Measurements from ENCODE around the gene CROCC2. TPM values are rescaled to one million over a fixed set of nuclear protein-coding genes. Genes with fewer than 3 reads are reported as not detected.

CROCC2 gene
- total RNA-seq, 1 donor from 2014 or later: not detected

DNA sequence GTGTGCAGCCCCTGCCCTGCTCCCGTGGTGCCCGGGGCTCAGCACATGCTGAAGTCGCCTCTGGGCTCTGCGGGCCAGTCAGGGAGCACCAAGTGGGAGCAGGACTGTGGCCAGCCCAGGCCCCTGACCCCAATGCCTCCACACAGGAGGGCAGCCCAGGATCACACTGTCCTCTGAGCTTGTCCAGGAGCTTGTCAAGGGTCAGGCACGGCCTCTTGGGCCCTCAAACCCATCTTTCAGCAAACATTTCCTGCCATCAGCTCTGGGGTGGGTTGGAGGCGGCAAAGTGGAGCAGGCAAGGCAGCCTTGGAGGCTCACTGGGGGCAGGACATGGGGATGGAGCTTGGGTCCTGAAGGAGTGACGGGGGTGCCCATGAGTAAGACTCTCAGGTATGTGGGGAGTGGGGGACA, 102.6 kb downstream of the CROCC2 start:
- H3K4me3 ChIP-seq (ENCODE audit: low read depth, low read length): no peak overlapping the region
- DNase-seq (ENCODE audit: low read depth): no peak
- TF ChIP-seq, protein P1, sequence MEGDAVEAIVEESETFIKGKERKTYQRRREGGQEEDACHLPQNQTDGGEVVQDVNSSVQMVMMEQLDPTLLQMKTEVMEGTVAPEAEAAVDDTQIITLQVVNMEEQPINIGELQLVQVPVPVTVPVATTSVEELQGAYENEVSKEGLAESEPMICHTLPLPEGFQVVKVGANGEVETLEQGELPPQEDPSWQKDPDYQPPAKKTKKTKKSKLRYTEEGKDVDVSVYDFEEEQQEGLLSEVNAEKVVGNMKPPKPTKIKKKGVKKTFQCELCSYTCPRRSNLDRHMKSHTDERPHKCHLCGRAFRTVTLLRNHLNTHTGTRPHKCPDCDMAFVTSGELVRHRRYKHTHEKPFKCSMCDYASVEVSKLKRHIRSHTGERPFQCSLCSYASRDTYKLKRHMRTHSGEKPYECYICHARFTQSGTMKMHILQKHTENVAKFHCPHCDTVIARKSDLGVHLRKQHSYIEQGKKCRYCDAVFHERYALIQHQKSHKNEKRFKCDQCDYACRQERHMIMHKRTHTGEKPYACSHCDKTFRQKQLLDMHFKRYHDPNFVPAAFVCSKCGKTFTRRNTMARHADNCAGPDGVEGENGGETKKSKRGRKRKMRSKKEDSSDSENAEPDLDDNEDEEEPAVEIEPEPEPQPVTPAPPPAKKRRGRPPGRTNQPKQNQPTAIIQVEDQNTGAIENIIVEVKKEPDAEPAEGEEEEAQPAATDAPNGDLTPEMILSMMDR (conservative IDR thresholded peaks at IDR 0.05; ENCODE audit: low read depth, low read length): no peak

DNA sequence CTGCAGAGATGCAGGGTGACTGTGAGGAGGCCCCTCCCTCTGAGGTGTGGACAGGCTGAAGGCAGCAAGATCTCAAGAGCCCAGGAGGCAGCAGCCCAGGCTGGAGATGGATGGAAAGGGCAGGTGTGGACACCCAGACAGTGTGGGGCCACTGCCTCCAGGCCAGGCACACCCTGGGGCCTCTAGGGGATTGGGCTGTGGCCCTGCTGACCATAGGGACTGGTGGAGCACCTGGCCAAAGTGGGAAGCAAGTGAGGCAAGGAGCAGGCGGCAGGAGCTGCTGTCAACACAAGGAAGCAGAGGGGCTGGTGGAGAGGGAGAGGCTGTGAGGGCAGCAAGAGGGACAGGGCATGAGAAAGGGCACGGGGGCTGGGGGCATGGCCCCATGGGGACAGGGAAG, 103.1 kb downstream of the CROCC2 start:
- no peak for DNase-seq (ENCODE audit: low read depth)
- TF ChIP-seq, protein P1 (conservative IDR thresholded peaks at IDR 0.05; ENCODE audit: low read depth, low read length): no peak

DNA sequence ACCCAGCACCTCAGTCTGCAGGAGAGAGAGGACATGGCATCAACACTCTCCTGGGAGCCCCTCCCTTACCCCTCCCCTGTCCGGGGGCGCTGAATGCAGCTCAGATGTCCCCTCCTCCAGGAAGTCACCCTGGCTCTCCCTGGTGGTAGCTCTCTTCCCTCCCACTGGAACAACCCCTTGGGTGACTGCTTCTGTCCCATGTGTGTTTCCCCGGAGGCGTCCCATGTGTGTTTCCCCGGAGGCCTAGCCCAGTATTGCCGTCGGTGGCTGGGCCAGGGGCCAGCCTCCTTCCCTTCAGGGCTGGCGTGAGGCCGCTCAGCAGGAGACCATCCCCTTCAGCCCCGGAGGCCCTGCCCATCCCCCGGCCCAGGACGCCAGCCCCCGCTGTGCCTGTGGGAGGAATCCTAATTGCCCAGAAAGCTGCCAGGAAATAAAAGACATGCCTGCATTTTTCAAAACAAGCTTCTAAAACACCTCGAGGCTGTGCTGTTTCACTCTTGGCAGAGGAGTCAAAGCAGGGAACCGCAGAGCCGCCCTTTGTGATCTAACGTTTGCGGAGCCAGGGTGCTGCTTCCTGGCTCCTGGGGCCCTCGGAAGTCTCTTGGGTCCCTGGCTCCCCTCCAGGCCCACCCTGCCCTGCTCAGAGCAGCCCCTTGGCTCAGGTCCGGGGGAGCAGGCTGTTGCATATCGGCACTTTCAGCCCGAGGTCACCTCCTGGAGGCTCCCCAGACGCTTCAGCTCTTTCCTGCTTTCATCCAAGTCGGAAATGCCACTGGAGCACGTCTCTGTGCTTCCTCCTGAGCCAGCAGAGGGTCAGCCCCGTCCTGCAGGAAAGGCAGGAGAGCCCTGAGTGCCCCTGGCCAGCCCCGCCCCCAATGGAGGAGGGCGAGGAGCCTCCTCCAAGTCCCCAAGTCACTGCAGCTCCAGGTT, 103.7 kb downstream of the CROCC2 start:
- TF ChIP-seq, protein P1 (conservative IDR thresholded peaks at IDR 0.05; ENCODE audit: low read depth, low read length): peak; percentile 9
- no peak for DNase-seq (ENCODE audit: low read depth)
- peak overlapping the region; percentile 50 for H3K4me3 ChIP-seq (ENCODE audit: low read depth, low read length)

More for the DNA sequence above, 103.1 kb downstream of the CROCC2 start:
- H3K4me3 ChIP-seq (ENCODE audit: low read depth, low read length): no peak overlapping the region

DNA sequence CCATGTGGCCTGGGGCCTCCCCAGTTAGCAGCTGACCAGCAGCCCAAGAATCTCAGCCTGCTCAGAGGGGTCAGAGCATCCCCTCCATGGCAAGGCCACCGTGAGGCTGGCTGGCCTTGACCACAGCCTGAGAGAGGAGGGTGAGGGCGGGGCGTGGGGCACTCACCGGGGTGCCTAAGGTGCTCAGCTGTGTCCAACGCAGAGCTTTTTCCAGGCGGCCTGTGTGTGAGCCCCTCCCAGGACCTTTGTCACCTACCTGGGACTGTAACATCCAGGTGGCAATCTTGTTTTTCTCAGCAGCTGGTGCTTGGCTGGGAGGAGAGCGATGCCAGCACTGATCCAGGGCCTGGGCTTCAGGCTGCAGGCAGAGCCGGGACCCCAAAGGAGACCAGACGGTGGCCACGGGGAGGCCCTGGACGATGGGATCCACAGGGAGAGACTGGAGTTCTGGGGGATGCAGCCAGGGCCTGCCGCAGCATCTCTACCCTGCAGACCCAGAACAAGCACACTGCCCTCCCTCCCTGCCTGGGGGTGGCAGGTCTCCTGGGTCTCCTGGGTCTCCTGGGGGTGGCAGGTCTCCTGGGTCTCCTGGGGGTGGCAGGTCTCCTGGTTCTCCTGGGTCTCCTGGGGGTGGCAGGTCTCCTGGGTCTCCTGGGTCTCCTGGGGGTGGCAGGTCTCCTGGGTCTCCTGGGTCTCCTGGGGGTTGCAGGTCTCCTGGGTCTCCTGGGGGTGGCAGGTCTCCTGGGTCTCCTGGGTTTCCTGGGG, 104.6 kb downstream of the CROCC2 start:
- H3K4me3 ChIP-seq (ENCODE audit: low read depth, low read length): peak overlapping the region; percentile 50
- DNase-seq (ENCODE audit: low read depth): no peak

DNA sequence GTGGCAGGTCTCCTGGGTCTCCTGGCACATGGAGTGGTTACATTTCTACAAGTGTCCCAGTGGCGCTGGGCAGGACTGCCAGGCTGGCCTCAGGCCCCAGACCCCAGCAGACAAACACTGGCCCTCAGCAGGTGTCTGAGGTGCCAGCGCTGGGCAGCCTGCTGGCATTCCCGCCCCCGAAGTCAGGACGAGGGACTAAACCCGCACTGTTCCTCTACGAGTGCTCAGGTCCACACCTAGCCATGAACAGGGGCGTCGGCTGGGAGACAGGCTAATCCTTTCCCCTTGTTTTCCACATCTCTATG, 105.1 kb downstream of the CROCC2 start:
- DNase-seq (ENCODE audit: low read depth): no peak
- no peak overlapping the region for H3K4me3 ChIP-seq (ENCODE audit: low read depth, low read length)
- TF ChIP-seq, protein P1 (conservative IDR thresholded peaks at IDR 0.05; ENCODE audit: low read depth, low read length): no peak

More for the DNA sequence above, 104.6 kb downstream of the CROCC2 start:
- TF ChIP-seq, protein P1 (conservative IDR thresholded peaks at IDR 0.05; ENCODE audit: low read depth, low read length): no peak

DNA sequence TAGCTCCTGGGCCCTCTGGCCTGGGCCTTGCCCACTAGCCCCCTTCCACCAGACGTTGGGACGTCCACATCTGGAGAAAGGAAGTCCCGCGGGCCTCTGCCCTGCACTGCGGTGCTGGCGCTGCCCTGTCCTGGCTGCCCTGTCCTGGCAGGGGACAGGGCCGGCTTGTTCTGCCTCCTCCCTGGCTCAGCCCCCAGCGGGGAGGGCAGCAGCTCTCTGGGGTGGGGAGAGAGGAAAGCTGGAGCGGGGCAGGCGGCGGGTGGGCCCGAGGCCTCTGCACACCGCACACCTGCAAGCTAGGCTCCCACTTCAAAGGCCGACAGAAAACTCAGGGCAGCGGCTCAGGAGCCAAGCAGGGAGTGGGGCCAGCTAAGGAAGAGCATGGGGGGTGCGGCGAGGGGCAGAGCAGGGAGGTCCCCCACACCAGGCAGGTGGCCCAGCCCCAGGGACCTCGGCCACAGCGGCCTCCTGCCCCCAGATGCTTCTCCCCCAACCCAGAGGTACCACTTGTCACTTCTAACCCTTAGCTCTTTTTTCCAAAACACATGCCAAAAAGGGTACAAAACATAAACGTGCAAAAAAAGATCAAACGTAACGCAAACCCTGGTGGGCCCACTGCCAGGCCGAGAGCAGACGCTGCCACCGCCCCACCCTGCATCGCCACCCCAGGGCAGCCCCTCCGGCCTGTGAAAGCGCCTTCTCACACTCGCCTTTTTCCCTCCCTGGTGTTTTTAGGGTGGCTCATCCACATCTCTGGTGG, 105.8 kb downstream of the CROCC2 start:
- DNase-seq (ENCODE audit: low read depth): no peak
- TF ChIP-seq, protein P1 (conservative IDR thresholded peaks at IDR 0.05; ENCODE audit: low read depth, low read length): no peak
- H3K4me3 ChIP-seq (ENCODE audit: low read depth, low read length): no peak overlapping the region
